HepG2 (cell line): Measurements from ENCODE around the gene UQCC5. TPM values are rescaled to one million over a fixed set of nuclear protein-coding genes. Genes with fewer than 3 reads are reported as not detected.

ENCODE experiments used
- ATAC-seq: fragments of 200-7000 bp; cut with Tn5 transposase; 3 replicates; pipeline ENCODE4 v1.9.1; 2020; ENCODE audit warnings: mild to moderate bottlenecking, moderate library complexity
- BruUV-seq: library from RNA; stranded (reverse); fragments of 400-500 nt; replicated peaks from 2 replicates; lab custom pipeline; 2021; lab: Mats Ljungman, UMichigan
- CTCF ChIA-PET: fragments of 300-600 bp; formaldehyde crosslinking; extraction: SDS; loops from one replicate; lab custom pipeline; 2021; ENCODE audit warnings: low total read pairs, inconsistent platforms, low intra/inter-chr PET ratio; lab: Yijun Ruan, JAX
- POLR2A ChIA-PET: fragments of 350-600 bp; sonication (Branson Sonifier 250); formaldehyde crosslinking; loops from one replicate; lab custom pipeline; 2020; ENCODE audit warnings: antibody characterized with exemption, inconsistent platforms; lab: Yijun Ruan, JAX
- DNase-seq: peaks from one replicate; pipeline ENCODE4 v3.0.0-alpha.2; 2015; ENCODE audit warnings: low spot score
- FAIRE-seq: peaks from 3 replicates; lab custom pipeline; 2011; peaks lifted over from hg19 to GRCh38; lab: Jason Lieb, UNC
- H2AFZ ChIP-seq: one replicate; pipeline ENCODE4 v1.6.1; 2011; ENCODE audit warnings: low read length, inconsistent platforms
- H3K27ac ChIP-seq: fragments of 300-600 bp; 3 replicates; pipeline ENCODE4 v1.8.0; 2011; ENCODE audit warnings: mixed run types, mild to moderate bottlenecking, mixed read lengths, low read length, inconsistent platforms; ENCODE audit not compliant: insufficient read depth; ENCODE audit errors: extremely low read length
- H3K27me3 ChIP-seq, 2 experiments: fragments of 200-600 bp in 1 of 2; 2 replicates in 1 of 2; 3 replicates in 1 of 2; pipeline versions ENCODE4 v1.6.0 to v1.8.0; 2011; ENCODE audit warnings: low read length in 2 of 2, mild to moderate bottlenecking in 2 of 2, moderate library complexity in 2 of 2, inconsistent platforms in 1 of 2; ENCODE audit not compliant: insufficient read depth in 2 of 2, control insufficient read depth in 1 of 2
- H3K36me3 ChIP-seq, 2 experiments: fragments of 200-600 bp in 1 of 2; replicated peaks in 1 of 2; 2 replicates in 1 of 2; 3 replicates in 1 of 2; pipeline versions ENCODE4 v1.5.1 to v1.8.0; 2011; ENCODE audit warnings: low read length in 2 of 2, inconsistent platforms in 1 of 2; ENCODE audit not compliant: insufficient read depth in 2 of 2, control insufficient read depth in 1 of 2
- H3K4me1 ChIP-seq: 2 replicates; pipeline ENCODE4 v1.5.1; 2012; ENCODE audit warnings: low read length, inconsistent platforms; ENCODE audit not compliant: insufficient read depth
- H3K4me2 ChIP-seq: 2 replicates; pipeline ENCODE4 v1.6.0; 2011; ENCODE audit warnings: low read depth, low read length, inconsistent platforms
- H3K4me3 ChIP-seq, 3 experiments: fragments of 200-600 bp in 1 of 3; sonication (generic), shearing (Covaris generic) in 1 of 3; replicated peaks in 1 of 3; 2 replicates each; pipeline ENCODE4 v1.5.1; 2011 to 2016; ENCODE audit warnings: low read length in 3 of 3, inconsistent platforms in 2 of 3, low read depth in 2 of 3, mild to moderate bottlenecking in 2 of 3, control low read depth in 1 of 3, mixed read lengths in 1 of 3; ENCODE audit not compliant: insufficient read depth in 1 of 3
- H3K79me2 ChIP-seq: one replicate; pipeline ENCODE4 v1.6.1; 2011; ENCODE audit warnings: low read length, inconsistent platforms; ENCODE audit not compliant: insufficient read depth
- H3K9ac ChIP-seq: 2 replicates; pipeline ENCODE4 v1.6.0; 2011; ENCODE audit warnings: mild to moderate bottlenecking, low read depth, low read length, inconsistent platforms; ENCODE audit not compliant: insufficient read depth
- H3K9me3 ChIP-seq: 2 replicates; pipeline ENCODE4 v1.5.1; 2012; ENCODE audit warnings: mild to moderate bottlenecking, low read length
- H4K20me1 ChIP-seq: 2 replicates; pipeline ENCODE4 v1.6.0; 2011; ENCODE audit warnings: inconsistent platforms, mild to moderate bottlenecking, low read length, moderate library complexity; ENCODE audit not compliant: insufficient read depth
- ARID5B ChIP-seq: IDR thresholded peaks from 2 replicates; pipeline ENCODE4 v1.4.0; 2020; ENCODE audit warnings: mild to moderate bottlenecking, missing genetic modification reagents
- DRAP1 ChIP-seq: IDR thresholded peaks from 2 replicates; pipeline ENCODE4 v1.6.1; 2016; ENCODE audit warnings: missing genetic modification reagents, missing compliant biosample characterization
- RNF2 ChIP-seq: fragments of 450-650 bp; conservative IDR thresholded peaks from 2 replicates; pipeline ENCODE4 v1.6.1; 2016; ENCODE audit warnings: low read depth
- RXRB ChIP-seq: IDR thresholded peaks from 2 replicates; pipeline ENCODE4 v1.6.1; 2016; ENCODE audit warnings: borderline replicate concordance, missing genetic modification reagents, missing compliant biosample characterization
- SETDB1 ChIP-seq: sonication (generic); formaldehyde crosslinking; IDR thresholded peaks from 2 replicates; pipeline ENCODE4 v1.5.1; 2020; ENCODE audit warnings: missing genetic modification reagents, mild to moderate bottlenecking, borderline replicate concordance
- SIN3A ChIP-seq: IDR thresholded peaks from 2 replicates; pipeline ENCODE4 v1.6.1; 2011; ENCODE audit warnings: low read depth, mild to moderate bottlenecking, control low read depth, low read length, borderline replicate concordance
- SMARCE1 ChIP-seq: fragments of 450-650 bp; IDR thresholded peaks from 2 replicates; pipeline ENCODE4 v1.6.1; 2017; ENCODE audit warnings: borderline replicate concordance
- TOPORS ChIP-seq: sonication (generic); formaldehyde crosslinking; IDR thresholded peaks from 2 replicates; pipeline ENCODE4 v1.8.0; 2023; ENCODE audit warnings: mild to moderate bottlenecking, missing genetic modification reagents
- XRCC5 ChIP-seq: fragments of 200-400 bp; formaldehyde crosslinking; optimal IDR thresholded peaks from 2 replicates; pipeline ENCODE3; 2017; ENCODE audit warnings: mild to moderate bottlenecking, low read length
- YEATS4 ChIP-seq: sonication (generic); formaldehyde crosslinking; IDR thresholded peaks from 2 replicates; pipeline ENCODE4 v1.4.0; 2020; ENCODE audit warnings: missing genetic modification reagents, borderline replicate concordance
- ZBTB37 ChIP-seq: sonication (generic); formaldehyde crosslinking; IDR thresholded peaks from 2 replicates; pipeline ENCODE4 v1.4.0; 2020; ENCODE audit warnings: mild to moderate bottlenecking, missing genetic modification reagents
- ZMAT3 ChIP-seq: sonication (generic); formaldehyde crosslinking; conservative IDR thresholded peaks from 2 replicates; pipeline ENCODE4 v1.7.0; 2021; ENCODE audit warnings: missing genetic modification reagents
- ZNF367 ChIP-seq: sonication (generic); formaldehyde crosslinking; IDR thresholded peaks from 2 replicates; pipeline ENCODE4 v1.4.0; 2020; ENCODE audit warnings: missing genetic modification reagents, borderline replicate concordance
- ZNF83 ChIP-seq: sonication (generic); formaldehyde crosslinking; IDR thresholded peaks from 2 replicates; pipeline ENCODE4 v1.4.0; 2020; ENCODE audit warnings: missing genetic modification reagents, mild to moderate bottlenecking, borderline replicate concordance
- ZSCAN5A ChIP-seq: sonication (generic); formaldehyde crosslinking; IDR thresholded peaks from 2 replicates; pipeline ENCODE4 v1.8.0; 2022; ENCODE audit warnings: mild to moderate bottlenecking, missing genetic modification reagents, borderline replicate concordance
- WGBS: methylation state at CpG from one replicate; pipeline ENCODE4 v1.1.6; 2017; ENCODE audit warnings: low lambda C conversion rate; 5-methylcytosine and 5-hydroxymethylcytosine counted together
- in situ Hi-C: cut with HindIII; loops from 2 replicates; pipeline ENCODE4 v1.10.0; 2017; ENCODE audit warnings: low pct_unique_long_range_greater_than_20kb; ENCODE audit not compliant: extremely low pct_ligation_motif_present
- intact Hi-C: fragments of 100-400 bp; cut with micrococcal nuclease; formaldehyde crosslinking; loops from one replicate; pipeline ENCODE4 v1.10.0; 2022; ENCODE audit not compliant: unreplicated experiment
- polyA plus RNA-seq, 8 experiments: library from polyadenylated mRNA; depleted of rRNA in 3 of 8; stranded (reverse) in 7 of 8; unstranded in 1 of 8; fragments of >200 nt; fragmentation: Illumina TruSeq in 4 of 8; extraction: Trizol in 4 of 8; gene quantifications; 2 replicates each; pipeline versions ENCODE4 v1.2.1 to v1.2.3, GENCODE V29; 2011 to 2016; ENCODE audit warnings: low read depth in 4 of 8, missing spikeins in 1 of 8, mixed read lengths in 1 of 8; ENCODE audit not compliant: insufficient read depth in 1 of 8
- total RNA-seq, 5 experiments: library from RNA; depleted of rRNA; stranded (reverse); fragments of >200 nt; fragmentation: Illumina TruSeq; extraction: Trizol; gene quantifications; 2 replicates each; pipeline ENCODE4 v1.2.3, GENCODE V29; 2016; ENCODE audit warnings: low read depth in 1 of 5

The UQCC5 gene
- total and polyA plus RNA-seq, 2 of the 13 experiments (the other 11 are each of a cell fraction or from before 2014, with no cell fraction given): 15.4 to 29.5 TPM

DNA sequence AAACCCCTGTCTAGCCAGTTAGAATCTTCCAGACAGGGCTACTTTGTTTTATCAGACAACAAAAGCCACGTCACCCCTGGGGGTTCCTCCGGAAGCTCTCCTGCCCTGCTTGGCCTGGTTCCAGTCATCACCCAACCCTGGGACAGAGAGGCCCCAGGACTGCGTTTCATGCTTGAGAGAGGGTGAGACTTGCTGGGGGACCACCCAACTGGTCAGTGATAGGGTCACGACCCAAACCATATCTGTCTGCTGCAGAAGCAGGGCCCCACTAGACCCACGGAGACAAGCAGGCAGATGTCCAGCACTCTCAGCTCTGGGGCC, 3.9 kb upstream of the UQCC5 start (continued):
- TF ChIP-seq TOPORS (CRISPR knock-in tag) (no peak), RXRB (CRISPR knock-in tag) (peak; percentile 51; the same call in 1 of the 2 replicates), YEATS4 (CRISPR knock-in tag) (no peak), ZMAT3 (peak; percentile 60; the same call in 1 of the 2 replicates)

GRCh38 chr3:52532838-52533622, 3.4 kb upstream of the UQCC5 start:
- ChIA-PET POLR2A (interaction anchor here (1.0 to 1.5 kb wide), 4 partner anchors 10 to 37 kb away, joined by 3 to 5 read pairs (median 4); partner anchors contain the start of gene STAB1), CTCF (no interaction called here)
- Histone ChIP-seq H3K79me2 (peaks cover 57% of the 10 kb centered on the region), H4K20me1 (peaks cover 9% of the 10 kb centered on the region), H3K36me3 (peaks cover 9 to 13% of the 10 kb centered on the region in 2 experiments; a peak in 4 of 5 replicates), H3K27ac (peak overlapping the region; percentile 66), H2AFZ (no peak overlapping the region), H3K4me2 (peak overlapping the region; percentile 90), H3K27me3 (no peaks in the 10 kb centered on the region; a peak in 1 of 5 replicates), H3K9ac (peak overlapping the region; percentile 85), H3K4me3 (peak overlapping the region; percentile 65 to 89 (median 87)), H3K9me3 (no peaks in the 10 kb centered on the region), H3K4me1 (peaks cover 55% of the 10 kb centered on the region)
- WGBS: 0% methylated on average over 3 of the region's 78 CpGs
- FAIRE-seq (no peak), ATAC-seq (no peak), DNase-seq (no peak)
- in situ Hi-C loops (no loop called here), intact Hi-C loops (loop anchor here (5.0 kb wide), 1 partner anchor 61 kb away; no protein-coding TSS in a partner anchor)
- BruUV-seq: no TSS peak
- no peak for TF ChIP-seq SETDB1 (CRISPR knock-in tag)
- no peak for TF ChIP-seq SIN3A
- TF ChIP-seq XRCC5: no peak
- TF ChIP-seq DRAP1 (CRISPR knock-in tag): no peak
- TF ChIP-seq ZBTB37 (CRISPR knock-in tag): no peak
- TF ChIP-seq ARID5B (CRISPR knock-in tag): no peak
- no peak for TF ChIP-seq ZNF83 (CRISPR knock-in tag)
- no peak for TF ChIP-seq SMARCE1
- TF ChIP-seq ZSCAN5A: no peak
- TF ChIP-seq ZNF367 (CRISPR knock-in tag): no peak; the same call in 1 of the 2 replicates
- TF ChIP-seq RNF2: no peak
